HG02623 (cell line): ENCODE measurements around the gene GNPTG.

ENCODE experiments used
- ATAC-seq: cut with Tn5 transposase; IDR thresholded peaks from one replicate; pipeline ENCODE4 v1.9.1; 2021; ENCODE audit warnings: moderate library complexity; ENCODE audit not compliant: unreplicated experiment

The GNPTG gene

GRCh38 chr16:1367486-1368174, 15.9 kb downstream of the GNPTG start:
- ATAC-seq, result no peak

GRCh38 chr16:1371054-1371978, 19.6 kb downstream of the GNPTG start:
- no peak for ATAC-seq

- no peak for ATAC-seq
Observed at GRCh38 chr16:1372292-1372950, 20.7 kb downstream of the GNPTG start.

GRCh38 chr16:1374418-1375297, 22.9 kb downstream of the GNPTG start:
- no peak for ATAC-seq

GRCh38 chr16:1375298-1375640, 23.5 kb downstream of the GNPTG start:
- ATAC-seq, result no peak

GRCh38 chr16:1375741-1376410, 24.1 kb downstream of the GNPTG start:
- no peak for ATAC-seq

- ATAC-seq, result no peak
Observed at GRCh38 chr16:1377406-1378010, 25.8 kb downstream of the GNPTG start.

- no peak for ATAC-seq
Observed at GRCh38 chr16:1378087-1378803, 26.5 kb downstream of the GNPTG start.

- no peak for ATAC-seq
Observed at GRCh38 chr16:1378804-1379303, 27.1 kb downstream of the GNPTG start.

GRCh38 chr16:1379304-1380076, 27.8 kb downstream of the GNPTG start:
- no peak for ATAC-seq

- no peak for ATAC-seq
Observed at GRCh38 chr16:1380195-1380594, 28.5 kb downstream of the GNPTG start.

- no peak for ATAC-seq
Observed at GRCh38 chr16:1381612-1382406, 30.1 kb downstream of the GNPTG start.

GRCh38 chr16:1383556-1383955, 31.8 kb downstream of the GNPTG start:
- ATAC-seq, result no peak

GRCh38 chr16:1385232-1385631, 33.5 kb downstream of the GNPTG start:
- ATAC-seq, result no peak

GRCh38 chr16:1387331-1387730, 35.6 kb downstream of the GNPTG start:
- ATAC-seq, result no peak

GRCh38 chr16:1389762-1390161, 38.0 kb downstream of the GNPTG start:
- ATAC-seq, result no peak

GRCh38 chr16:1390239-1390779, 38.6 kb downstream of the GNPTG start:
- ATAC-seq, result no peak
